Neutrophil (primary cell): ENCODE data around the gene AUNIP.

Source experiments
- H3K27ac ChIP-seq: fragments of 200-600 bp; sonication (generic); 2 replicates; pipeline ENCODE4 v1.5.1; 2016; ENCODE audit warnings: mild to moderate bottlenecking, moderate library complexity
- H3K27me3 ChIP-seq: fragments of 200-600 bp; sonication (generic); 2 replicates; pipeline ENCODE4 v1.6.0; 2016; ENCODE audit warnings: mild to moderate bottlenecking
- H3K36me3 ChIP-seq: fragments of 200-600 bp; sonication (generic); 2 replicates; pipeline ENCODE4 v1.5.1; 2017
- H3K4me1 ChIP-seq, 2 experiments: fragments of 200-600 bp in 1 of 2; sonication (generic) in 1 of 2; 1 replicate in 1 of 2; 2 replicates in 1 of 2; pipeline versions ENCODE4 v1.5.1 to v1.6.1; 2013 to 2016; ENCODE audit warnings: low read depth in 1 of 2, low read length in 1 of 2, mild to moderate bottlenecking in 1 of 2, moderate library complexity in 1 of 2; ENCODE audit not compliant: control insufficient read depth in 1 of 2, insufficient read depth in 1 of 2
- H3K4me3 ChIP-seq, 2 experiments: fragments of 200-600 bp in 1 of 2; sonication (generic) in 1 of 2; 1 replicate in 1 of 2; 2 replicates in 1 of 2; pipeline ENCODE4 v1.5.1; 2013 to 2016; ENCODE audit warnings: low read depth in 1 of 2, low read length in 1 of 2, mild to moderate bottlenecking in 1 of 2, moderate library complexity in 1 of 2
- H3K9me3 ChIP-seq: fragments of 200-600 bp; sonication (generic); 2 replicates; pipeline ENCODE4 v1.5.1; 2016
- TF ChIP-seq, protein P1 (sequence below): fragments of 200-600 bp; sonication (generic); IDR thresholded peaks from 2 replicates; pipeline ENCODE4 v1.5.1; 2016; ENCODE audit warnings: antibody characterized with exemption

Gene AUNIP

GRCh38 chr1:25874209-25874608 lies 15.0 kb upstream of the AUNIP start:
- Histone ChIP-seq H3K36me3 (no peaks in the 10 kb centered on the region), H3K4me3 (peak overlapping the region; percentile 65 to 83), H3K4me1 (peaks cover 61 to 65% of the 10 kb centered on the region in 2 experiments), H3K9me3 (no peaks in the 10 kb centered on the region), H3K27ac (no peak overlapping the region), H3K27me3 (no peaks in the 10 kb centered on the region)
- TF ChIP-seq, protein P1, sequence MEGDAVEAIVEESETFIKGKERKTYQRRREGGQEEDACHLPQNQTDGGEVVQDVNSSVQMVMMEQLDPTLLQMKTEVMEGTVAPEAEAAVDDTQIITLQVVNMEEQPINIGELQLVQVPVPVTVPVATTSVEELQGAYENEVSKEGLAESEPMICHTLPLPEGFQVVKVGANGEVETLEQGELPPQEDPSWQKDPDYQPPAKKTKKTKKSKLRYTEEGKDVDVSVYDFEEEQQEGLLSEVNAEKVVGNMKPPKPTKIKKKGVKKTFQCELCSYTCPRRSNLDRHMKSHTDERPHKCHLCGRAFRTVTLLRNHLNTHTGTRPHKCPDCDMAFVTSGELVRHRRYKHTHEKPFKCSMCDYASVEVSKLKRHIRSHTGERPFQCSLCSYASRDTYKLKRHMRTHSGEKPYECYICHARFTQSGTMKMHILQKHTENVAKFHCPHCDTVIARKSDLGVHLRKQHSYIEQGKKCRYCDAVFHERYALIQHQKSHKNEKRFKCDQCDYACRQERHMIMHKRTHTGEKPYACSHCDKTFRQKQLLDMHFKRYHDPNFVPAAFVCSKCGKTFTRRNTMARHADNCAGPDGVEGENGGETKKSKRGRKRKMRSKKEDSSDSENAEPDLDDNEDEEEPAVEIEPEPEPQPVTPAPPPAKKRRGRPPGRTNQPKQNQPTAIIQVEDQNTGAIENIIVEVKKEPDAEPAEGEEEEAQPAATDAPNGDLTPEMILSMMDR = no peak

GRCh38 chr1:25873120-25873519 lies 13.9 kb upstream of the AUNIP start:
- Histone ChIP-seq H3K4me1 (peaks cover 61 to 65% of the 10 kb centered on the region in 2 experiments), H3K9me3 (no peaks in the 10 kb centered on the region), H3K27ac (peak overlapping the region; percentile 15), H3K36me3 (no peaks in the 10 kb centered on the region), H3K4me3 (no peak overlapping the region), H3K27me3 (no peaks in the 10 kb centered on the region)
- TF ChIP-seq, protein P1 = no peak

DNA sequence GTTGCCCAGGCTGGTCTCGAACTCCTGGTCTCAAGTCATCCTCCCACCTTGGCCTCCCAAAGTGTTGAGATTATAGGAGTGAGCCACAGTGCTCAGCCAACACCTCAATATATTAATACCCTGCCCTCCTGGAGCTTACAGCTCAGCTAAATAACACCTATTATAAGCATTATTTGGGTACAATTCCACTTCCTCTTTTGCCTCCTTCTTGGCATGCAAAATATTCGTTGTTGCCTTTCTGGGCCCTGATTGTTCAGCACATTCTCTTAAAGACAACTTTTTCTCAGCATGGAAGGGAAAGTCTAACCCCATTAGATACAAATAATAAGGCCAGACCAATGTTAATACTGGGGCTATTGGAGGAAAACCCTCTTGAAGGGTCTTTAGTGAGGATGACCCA lies 13.5 kb upstream of the AUNIP start:
- Histone ChIP-seq H3K9me3 (no peaks in the 10 kb centered on the region), H3K4me1 (peaks cover 61 to 65% of the 10 kb centered on the region in 2 experiments), H3K27ac (peak overlapping the region; percentile 15), H3K4me3 (no peak overlapping the region), H3K36me3 (no peaks in the 10 kb centered on the region), H3K27me3 (no peaks in the 10 kb centered on the region)
- TF ChIP-seq, protein P1 = no peak

DNA sequence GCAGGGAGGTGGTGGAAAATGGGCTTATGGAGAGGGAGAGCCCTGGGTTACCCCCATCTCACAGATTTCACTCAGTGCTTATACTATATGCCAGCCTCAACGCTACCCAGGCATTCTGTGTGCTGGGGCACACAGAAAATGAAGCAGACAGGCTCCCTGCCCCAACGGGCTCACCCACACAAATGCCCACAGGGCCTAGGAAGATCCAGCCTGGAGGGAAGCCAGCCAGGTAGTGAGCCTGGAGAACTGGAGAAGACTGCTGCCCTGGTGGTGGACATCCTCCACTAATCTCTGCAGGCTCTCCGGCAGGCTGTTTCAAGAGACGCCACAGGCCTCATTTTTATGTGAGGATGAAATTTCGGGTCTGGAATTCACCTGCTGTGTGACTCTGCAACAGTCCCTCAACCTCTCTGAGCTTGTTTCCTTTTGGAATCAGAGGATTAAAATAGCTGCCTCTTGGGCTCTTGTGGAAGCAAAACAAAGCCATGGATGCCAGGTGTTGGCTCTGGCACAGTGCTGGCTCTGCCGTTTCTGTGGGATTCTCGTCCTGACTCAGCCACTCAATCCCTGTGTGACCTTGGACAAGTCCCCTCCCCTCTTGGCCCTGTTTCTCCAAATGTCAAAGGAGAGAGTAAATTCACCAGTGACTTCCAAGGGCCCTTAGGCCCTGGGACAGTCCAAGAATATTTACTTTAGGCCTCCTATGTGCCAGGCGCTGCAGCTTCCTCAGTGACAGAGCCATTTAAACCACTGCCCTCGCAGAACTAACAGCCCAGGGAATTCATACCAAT lies 12.6 kb upstream of the AUNIP start:
- H3K27ac ChIP-seq = no peak overlapping the region
- TF ChIP-seq, protein P1 = no peak
- H3K9me3 ChIP-seq = no peaks in the 10 kb centered on the region
- H3K36me3 ChIP-seq = no peaks in the 10 kb centered on the region
- H3K4me3 ChIP-seq = no peak overlapping the region
- peaks cover 64% of the 10 kb centered on the region in 2 experiments for H3K4me1 ChIP-seq
- H3K27me3 ChIP-seq = no peaks in the 10 kb centered on the region

GRCh38 chr1:25871086-25871703 lies 11.9 kb upstream of the AUNIP start:
- no peaks in the 10 kb centered on the region for H3K27me3 ChIP-seq
- H3K4me3 ChIP-seq = no peak overlapping the region
- H3K36me3 ChIP-seq = no peaks in the 10 kb centered on the region
- H3K9me3 ChIP-seq = no peaks in the 10 kb centered on the region
- H3K4me1 ChIP-seq = peaks cover 59 to 63% of the 10 kb centered on the region in 2 experiments
- TF ChIP-seq, protein P1 = no peak
- H3K27ac ChIP-seq = no peak overlapping the region
